Smooth muscle cell of the umbilical artery (primary cell): ENCODE measurements around the gene ANXA8L1. TPM values are rescaled to one million over a fixed set of nuclear protein-coding genes. Genes with fewer than 3 reads are reported as not detected.

Experiments used
- total RNA-seq: library from RNA; depleted of rRNA; stranded (reverse); fragments of >200 nt; gene quantifications from 2 replicates; pipeline ENCODE4 v1.2.3, GENCODE V29; 2014

Gene ANXA8L1
- 2.9 and 4.5 TPM in 2 replicates for total RNA-seq

GRCh38 chr10:46375406-46375805, at the start of gene ANXA8L1:
Gene ANXA8L1, plus strand, starts transcription at chr10:46375776. Its CDS starts 76 bp downstream, at chr10:46375852.

Other genes with a start within 250 kb of the ANXA8L1 start
- not detected in 2 replicates for gene ANTXRL, start 88.8 kb upstream of the ANXA8L1 start, total RNA-seq
- gene NPY4R, start 90.2 kb downstream of the ANXA8L1 start, total RNA-seq = 0.14 and 2.1 TPM in 2 replicates
- gene GPRIN2, start 180.9 kb downstream of the ANXA8L1 start, total RNA-seq = not detected in 2 replicates
- gene SYT15, start 203.4 kb downstream of the ANXA8L1 start, total RNA-seq = 0.05 and 0.59 TPM in 2 replicates